Caki2 (cell line): ENCODE measurements around the gene CCL13. TPM values are rescaled to one million over a fixed set of nuclear protein-coding genes. Genes with fewer than 3 reads are reported as not detected.

Experiments used
- DNase-seq: peaks from one replicate; pipeline ENCODE4 v3.0.0-alpha.2; 2015; ENCODE audit warnings: low read depth
- in situ Hi-C: cut with HindIII; loops from 2 replicates; pipeline ENCODE4 v1.10.0; 2016; ENCODE audit warnings: low sequenced_read_pairs, low pct_unique_long_range_greater_than_20kb, mixed read lengths
- total RNA-seq: library from RNA; depleted of rRNA; stranded (reverse); fragments of >200 nt; shearing (Covaris generic); gene quantifications from 2 replicates; pipeline ENCODE4 v1.2.3, GENCODE V29; 2014; ENCODE audit warnings: low replicate concordance

Gene CCL13
- total RNA-seq, 1 experiment from 2014 or later: not detected

DNA sequence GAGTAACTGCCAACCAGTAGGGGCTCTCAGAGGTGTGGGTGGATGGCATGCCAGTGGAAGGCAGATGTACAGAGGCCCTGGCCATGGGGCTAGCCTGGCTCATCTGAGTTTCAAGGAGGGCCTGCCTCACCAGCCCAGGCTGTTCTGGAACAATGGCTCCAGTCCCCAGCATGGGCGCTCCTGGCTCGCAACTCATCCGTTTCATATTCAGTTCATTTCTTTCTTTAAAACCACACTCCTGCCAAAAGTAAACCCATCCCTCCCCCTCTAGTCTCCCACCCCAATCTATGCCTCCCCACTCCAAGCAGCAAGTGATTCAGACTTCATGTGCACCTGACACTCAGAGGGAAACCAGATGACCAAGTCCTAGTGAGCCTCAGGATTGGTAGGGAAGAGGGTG lies 2.4 kb downstream of the CCL13 start:
- DNase-seq: no peak
- in situ Hi-C loops: no loop called here

DNA sequence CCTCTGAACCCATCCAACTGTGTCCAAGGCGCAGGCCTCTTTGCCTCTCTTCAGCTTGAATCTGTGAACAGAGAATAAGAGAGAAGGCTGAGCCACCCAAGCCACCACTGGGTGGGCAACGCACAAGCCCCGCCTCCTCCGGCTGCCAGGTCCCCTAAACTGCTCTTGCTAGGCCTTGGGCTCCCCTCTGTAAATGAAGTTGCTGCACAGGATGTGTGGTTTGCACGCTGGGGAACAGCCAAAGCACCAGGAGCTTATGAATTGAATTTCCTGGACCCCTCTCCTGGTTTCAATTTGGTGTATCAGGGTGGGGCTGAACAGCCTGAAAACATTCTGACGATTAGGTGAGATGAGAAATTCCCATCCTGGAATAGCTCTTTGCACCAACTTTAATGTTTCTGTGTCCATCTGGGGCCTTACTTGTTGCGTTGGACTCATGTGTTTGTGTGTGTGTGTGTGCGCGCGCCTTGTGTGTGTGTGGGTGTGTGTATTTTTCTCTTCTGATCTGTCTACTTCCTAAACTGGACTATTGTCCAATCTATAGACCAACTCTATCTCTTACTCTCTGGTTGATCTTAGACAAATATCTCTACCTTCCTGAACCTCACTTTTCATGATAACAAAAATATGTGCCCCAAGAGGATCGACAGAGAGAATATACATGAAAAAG lies 4.5 kb downstream of the CCL13 start:
- in situ Hi-C loops: no loop called here
- DNase-seq: no peak

GRCh38 chr17:34361478-34362061 lies 5.3 kb downstream of the CCL13 start:
- in situ Hi-C loops: no loop called here
- peak; percentile 82 for DNase-seq

DNA sequence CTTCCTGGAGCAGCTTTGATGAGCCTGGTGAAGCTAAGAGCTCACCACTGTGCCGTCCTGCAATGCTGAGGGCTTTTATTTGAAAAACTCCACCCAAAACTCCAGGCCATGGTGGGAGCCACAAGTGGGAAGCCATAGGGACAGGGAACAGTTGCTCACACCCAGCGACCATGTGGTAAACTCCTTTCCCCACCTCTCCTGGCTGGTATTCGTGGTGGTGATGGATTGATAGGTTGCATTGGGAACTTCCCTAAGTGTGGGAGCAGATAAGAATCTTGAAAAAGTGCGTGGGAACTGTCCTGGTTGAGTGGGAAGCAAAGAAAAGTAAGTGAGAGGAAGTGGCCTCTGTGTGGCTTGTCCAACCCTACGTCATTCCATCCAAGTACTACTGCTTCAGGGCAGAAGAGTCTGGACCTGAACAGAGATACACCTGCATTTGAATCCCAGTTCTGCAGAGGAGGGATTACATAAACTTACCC lies 6.9 kb downstream of the CCL13 start, which contains the start of gene CCL1:
Gene CCL1 (minus strand): TSS at position 51 of the 479 bp plus-strand sequence. CDS start 72 bp downstream, outside the sequence.
- DNase-seq: no peak
- in situ Hi-C loops: no loop called here

DNA sequence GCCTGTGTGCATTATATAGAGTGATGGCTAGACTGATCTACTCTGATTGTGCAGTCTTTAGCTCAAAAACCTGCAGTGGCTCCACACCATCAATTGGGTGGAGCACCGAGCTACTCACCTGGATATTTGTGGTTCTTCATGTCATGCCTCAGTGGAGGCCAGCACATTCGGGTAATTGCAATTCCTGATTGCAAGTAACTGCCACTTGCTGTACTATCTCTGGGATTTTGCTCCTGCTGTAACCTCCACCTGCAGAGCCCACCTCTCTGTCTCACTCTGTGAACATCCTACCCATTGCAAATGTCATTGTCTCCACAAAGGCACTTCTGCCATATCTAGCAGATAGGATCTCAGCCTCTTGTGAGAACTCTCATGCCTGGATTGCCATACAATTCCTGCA lies 8.5 kb downstream of the CCL13 start:
- in situ Hi-C loops: no loop called here
- no peak for DNase-seq

GRCh38 chr17:34365340-34365739 lies 9.1 kb downstream of the CCL13 start:
- in situ Hi-C loops: no loop called here
- DNase-seq: no peak

DNA sequence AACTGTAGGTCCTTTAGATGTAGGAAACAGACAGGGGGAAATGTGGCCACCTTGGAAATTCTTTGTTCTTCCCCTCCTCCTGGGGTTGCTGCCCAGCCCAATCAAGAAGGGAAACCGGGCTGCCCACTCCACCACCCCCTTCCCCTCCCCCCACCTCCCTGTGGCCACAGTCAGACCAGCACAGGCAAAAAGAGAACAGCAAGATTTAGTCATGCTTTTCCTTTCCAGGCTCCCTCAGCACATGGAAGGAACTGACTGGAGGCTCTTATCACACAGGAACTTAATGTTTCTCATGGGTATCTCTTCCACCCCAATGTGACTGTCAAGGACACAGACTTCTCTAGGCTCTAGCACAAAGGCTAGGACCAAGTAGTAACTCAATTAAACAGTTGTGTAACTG lies 9.7 kb downstream of the CCL13 start:
- DNase-seq: no peak
- in situ Hi-C loops: no loop called here

DNA sequence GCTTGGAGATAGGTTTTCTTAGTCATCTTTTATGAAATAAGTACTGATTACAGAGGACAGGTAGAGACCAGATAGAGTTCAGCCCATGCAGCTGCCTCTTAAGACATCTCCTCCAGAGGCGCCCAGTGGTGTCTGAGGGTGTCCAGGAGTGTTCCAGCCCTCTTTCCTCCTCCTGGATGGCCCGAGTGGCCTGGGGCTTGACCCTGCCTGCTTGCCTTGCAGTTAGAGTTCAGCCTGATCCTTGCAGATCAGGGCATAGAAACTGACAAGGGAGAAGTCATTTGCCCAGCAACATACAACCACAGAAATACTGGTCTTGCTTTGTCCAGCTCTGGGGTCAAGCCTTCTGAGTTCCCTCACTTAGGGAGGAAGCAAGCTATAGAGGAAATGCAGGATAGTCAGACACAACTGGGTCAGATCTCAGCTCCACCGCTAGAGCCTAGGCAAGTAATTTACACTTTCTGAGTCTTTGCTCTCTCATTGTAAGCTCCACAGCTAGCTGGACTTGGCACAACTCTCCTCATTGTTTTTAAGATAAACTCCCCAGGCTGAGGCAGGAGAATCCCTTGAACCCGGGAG lies 10.3 kb downstream of the CCL13 start:
- in situ Hi-C loops: no loop called here

DNA sequence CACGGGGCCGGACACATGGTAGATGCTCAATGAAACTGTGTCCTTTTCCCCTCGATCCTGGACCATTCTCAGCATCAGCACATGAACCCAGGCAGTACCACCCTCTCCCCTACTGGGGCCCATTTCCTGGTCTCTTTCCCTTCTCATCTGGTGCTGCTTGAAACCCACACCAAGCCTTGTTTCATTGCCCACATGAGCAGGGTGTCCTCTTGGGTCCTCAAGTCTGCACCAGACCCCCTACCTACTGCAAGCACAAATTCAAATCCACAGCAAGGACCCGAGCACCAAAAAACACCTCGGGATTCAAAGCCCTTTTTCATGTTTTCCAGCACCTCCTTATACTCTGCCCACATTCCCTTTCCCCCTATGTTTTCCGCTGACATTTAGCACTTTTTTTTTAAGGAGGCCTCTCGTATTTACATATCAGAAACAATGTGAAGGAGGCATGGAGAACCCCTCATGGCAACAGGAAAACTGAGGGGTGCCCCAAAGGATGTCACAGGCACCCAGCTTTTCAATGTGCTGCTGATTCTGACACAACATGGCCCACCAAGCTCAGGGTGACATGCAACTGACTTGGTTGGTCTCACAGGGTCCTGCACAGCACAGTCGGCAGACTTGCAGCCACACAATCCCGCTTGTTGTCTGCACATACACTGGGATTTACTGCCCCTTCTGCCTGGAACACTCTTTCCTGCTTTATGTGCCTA lies 11.4 kb downstream of the CCL13 start:
- no peak for DNase-seq
- in situ Hi-C loops: no loop called here

More for the DNA sequence above, 10.3 kb downstream of the CCL13 start:
- DNase-seq: no peak

DNA sequence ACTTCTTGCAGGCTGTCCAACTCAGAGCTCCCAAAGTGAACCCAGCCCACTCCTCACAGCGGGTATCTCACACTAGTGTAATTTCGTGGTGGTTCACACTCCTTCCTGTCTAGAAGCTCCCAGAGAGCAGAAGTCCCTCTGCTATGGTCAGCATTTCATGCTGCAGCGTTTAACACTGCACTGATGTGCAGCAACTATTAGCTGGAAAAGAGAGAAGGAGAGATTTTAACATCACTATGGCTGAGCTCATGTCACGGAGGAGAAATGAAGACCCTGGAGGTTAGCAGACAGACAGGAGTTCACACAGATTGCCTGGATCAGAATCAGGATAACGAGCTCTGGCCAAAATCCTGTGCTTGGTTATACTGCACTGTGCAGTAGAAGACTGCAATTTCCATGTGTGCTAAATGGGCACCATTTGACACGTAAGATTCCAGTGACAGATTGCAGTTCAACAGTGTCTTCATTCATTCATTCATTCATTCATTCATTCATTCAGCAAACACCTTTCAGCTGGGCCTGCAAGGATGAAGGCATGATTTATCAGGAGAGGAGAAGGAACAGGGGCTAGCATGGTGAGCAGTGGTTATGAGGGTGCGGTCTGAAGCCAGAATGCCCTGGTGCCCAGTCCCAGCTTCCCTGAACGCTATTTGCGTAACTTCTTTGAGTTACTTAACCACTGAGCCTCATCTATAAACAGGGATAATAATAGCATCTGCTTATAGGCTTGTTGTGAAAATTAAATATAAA lies 12.1 kb downstream of the CCL13 start:
- no peak for DNase-seq
- in situ Hi-C loops: no loop called here

DNA sequence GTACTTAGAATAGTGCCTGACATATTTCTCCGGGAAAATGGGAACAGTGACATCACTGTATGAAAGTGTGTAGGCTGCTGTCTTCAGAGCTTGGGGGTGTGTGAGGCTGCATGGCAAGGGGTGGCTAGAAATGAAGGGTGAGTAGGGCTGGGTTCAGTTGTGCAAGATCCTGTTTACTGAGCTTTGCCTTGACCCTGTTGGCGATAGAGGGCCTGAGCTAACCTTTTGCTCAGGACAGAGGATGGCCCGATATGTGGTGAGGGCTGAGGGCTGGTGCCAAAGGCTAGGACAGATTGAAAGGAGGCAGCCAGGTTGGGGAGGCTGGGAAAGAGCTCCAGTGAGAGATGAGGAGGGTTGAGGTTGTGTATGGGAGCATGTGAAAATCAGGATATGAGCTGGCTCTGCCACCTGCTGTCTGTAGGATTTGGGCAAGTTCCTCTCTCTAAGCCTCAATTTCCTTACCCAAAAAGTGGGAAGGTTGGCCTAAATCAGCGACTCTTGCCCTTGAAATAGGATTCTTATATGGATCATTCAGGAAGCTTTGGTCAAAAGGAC lies 12.7 kb downstream of the CCL13 start:
- DNase-seq: no peak
- in situ Hi-C loops: no loop called here

- in situ Hi-C loops: no loop called here
- no peak for DNase-seq
Observed at GRCh38 chr17:34369571-34369970, 13.3 kb downstream of the CCL13 start.

GRCh38 chr17:34370376-34370996 lies 14.2 kb downstream of the CCL13 start:
- DNase-seq: no peak
- in situ Hi-C loops: no loop called here

DNA sequence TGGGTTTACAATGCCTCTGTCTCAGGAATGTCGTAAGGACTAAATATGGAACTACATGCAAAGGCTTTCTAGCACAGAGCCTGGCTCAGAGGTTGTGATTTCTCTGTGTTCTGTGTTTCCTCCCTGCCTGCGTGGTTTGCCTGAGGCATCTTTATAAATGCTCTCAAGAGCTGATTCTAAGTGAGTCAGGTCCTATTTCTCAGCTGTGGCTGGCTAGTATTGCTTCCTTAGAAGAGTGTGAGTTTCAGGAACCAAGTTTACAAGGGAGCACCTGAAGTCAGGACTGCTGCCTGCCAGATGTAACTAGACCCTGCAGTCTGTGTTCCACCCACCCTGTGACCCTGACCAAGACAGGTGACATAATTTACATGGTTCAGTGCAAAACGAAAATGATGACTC lies 14.7 kb downstream of the CCL13 start:
- no peak for DNase-seq
- in situ Hi-C loops: no loop called here

DNA sequence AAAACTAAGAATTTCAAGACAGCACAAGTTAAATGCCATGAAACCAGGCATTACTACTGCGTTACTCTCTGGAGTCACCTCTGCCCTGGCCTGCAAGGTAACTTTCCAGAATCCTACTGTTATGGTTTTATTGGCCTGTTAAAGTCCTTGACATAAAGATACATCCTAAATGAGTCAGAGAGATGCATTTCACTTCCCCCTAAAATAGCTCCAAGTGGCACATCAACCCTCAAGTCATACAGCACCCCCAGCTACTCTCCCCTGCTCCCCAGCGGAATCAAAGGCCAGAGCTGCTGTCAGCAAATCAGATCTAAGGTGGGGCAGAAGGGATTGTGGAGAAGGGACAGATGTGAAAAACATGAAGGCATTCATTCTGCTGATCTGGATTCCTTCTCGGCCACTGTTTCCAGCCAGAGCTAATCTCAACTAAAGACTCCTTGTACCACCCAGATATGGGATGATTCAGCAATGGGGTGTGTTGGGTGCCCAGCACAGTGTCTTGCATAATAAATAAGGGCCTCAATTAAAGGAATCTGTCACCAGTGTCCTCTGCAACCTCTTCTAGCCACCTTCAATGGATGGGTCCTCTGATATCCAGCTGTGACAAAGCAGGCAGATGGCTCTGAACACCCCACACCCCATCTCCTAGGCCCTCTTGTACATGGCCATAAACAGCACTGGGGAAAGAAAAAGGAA lies 15.3 kb downstream of the CCL13 start:
- in situ Hi-C loops: no loop called here

DNA sequence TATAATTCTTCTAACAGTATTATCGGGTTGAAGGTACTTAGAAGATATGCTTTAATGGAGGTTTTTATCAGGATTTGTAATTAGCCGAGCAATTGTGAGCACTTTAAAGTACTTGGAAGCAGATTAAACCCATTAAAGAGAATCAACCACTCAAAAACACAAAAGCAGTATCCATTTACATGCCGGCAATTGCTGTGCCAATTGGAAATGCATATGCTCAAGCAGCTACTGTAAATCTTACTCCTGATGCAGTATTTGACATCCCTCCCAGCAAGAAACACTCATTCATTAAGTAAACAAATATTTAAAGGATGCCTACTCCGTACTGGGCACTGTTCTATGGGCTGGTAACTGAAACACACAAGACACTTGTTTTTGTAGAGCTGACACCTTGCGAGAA lies 18.2 kb downstream of the CCL13 start:
- in situ Hi-C loops: no loop called here
- DNase-seq: no peak

More for the DNA sequence above, 15.3 kb downstream of the CCL13 start:
- DNase-seq: no peak

- no peak for DNase-seq
- in situ Hi-C loops: no loop called here
Observed at GRCh38 chr17:34375426-34375997, 19.2 kb downstream of the CCL13 start.
